Suprapubic skin (tissue), 4 donors: ENCODE results near the gene LYL1. TPM values are rescaled to one million over a fixed set of nuclear protein-coding genes. Genes with fewer than 3 reads are reported as not detected.

Experiments used
- DNase-seq, 2 donors: peaks; one replicate each; pipeline ENCODE4 v3.0.0-alpha.2; 2019; ENCODE audit warnings: low spot score in 2 of 2
- H3K27ac ChIP-seq: fragments of 200-600 bp; sonication (generic); one replicate; pipeline ENCODE4 v1.5.1; 2019
- H3K27me3 ChIP-seq: fragments of 200-600 bp; sonication (generic); one replicate; pipeline ENCODE4 v1.5.1; 2019
- H3K36me3 ChIP-seq: fragments of 200-600 bp; sonication (generic); one replicate; pipeline ENCODE4 v1.5.1; 2019
- H3K4me1 ChIP-seq: fragments of 200-600 bp; sonication (generic); one replicate; pipeline ENCODE4 v1.5.1; 2019
- H3K4me3 ChIP-seq: fragments of 200-600 bp; sonication (generic); one replicate; pipeline ENCODE4 v1.5.1; 2019; ENCODE audit warnings: mild to moderate bottlenecking
- H3K9me3 ChIP-seq: fragments of 200-600 bp; sonication (generic); one replicate; pipeline ENCODE4 v1.5.1; 2019
- EP300 ChIP-seq: sonication (generic); formaldehyde crosslinking; IDR thresholded peaks from one replicate; pipeline ENCODE4 v1.6.1; 2017; ENCODE audit warnings: antibody characterized with exemption
- POLR2A ChIP-seq, 2 donors: fragments of 450-650 bp; IDR thresholded peaks; one replicate each; pipeline ENCODE4 v1.6.1; 2017; ENCODE audit warnings: antibody characterized with exemption in 2 of 2, mild to moderate bottlenecking in 2 of 2, moderate library complexity in 2 of 2
- POLR2AphosphoS5 ChIP-seq, 3 donors: sonication (generic); formaldehyde crosslinking; IDR thresholded peaks; one replicate each; pipeline ENCODE4 v1.6.1; 2017; ENCODE audit warnings: antibody characterized with exemption in 3 of 3
- WGBS: methylation state at CpG from one replicate; pipeline ENCODE4 v1.1.5; 2018; 5-methylcytosine and 5-hydroxymethylcytosine counted together
- total RNA-seq, 4 donors: library from RNA; depleted of rRNA; stranded (reverse); fragments of >200 nt; gene quantifications; one replicate each; pipeline ENCODE4 v1.1.0, GENCODE V29; 2016
- TF ChIP-seq, protein P1 (sequence below), 2 donors: fragments of 200-600 bp in 1 of 2; fragments of 450-650 bp in 1 of 2; sonication (generic) in 1 of 2; IDR thresholded peaks; one replicate each; pipeline ENCODE4 v1.5.1; 2016 to 2019; ENCODE audit warnings: antibody characterized with exemption in 2 of 2, mild to moderate bottlenecking in 1 of 2, moderate library complexity in 1 of 2

LYL1 gene
- total RNA-seq, 4 donors from 2014 or later = 1.5 to 2.7 (median 2.2) TPM

DNA sequence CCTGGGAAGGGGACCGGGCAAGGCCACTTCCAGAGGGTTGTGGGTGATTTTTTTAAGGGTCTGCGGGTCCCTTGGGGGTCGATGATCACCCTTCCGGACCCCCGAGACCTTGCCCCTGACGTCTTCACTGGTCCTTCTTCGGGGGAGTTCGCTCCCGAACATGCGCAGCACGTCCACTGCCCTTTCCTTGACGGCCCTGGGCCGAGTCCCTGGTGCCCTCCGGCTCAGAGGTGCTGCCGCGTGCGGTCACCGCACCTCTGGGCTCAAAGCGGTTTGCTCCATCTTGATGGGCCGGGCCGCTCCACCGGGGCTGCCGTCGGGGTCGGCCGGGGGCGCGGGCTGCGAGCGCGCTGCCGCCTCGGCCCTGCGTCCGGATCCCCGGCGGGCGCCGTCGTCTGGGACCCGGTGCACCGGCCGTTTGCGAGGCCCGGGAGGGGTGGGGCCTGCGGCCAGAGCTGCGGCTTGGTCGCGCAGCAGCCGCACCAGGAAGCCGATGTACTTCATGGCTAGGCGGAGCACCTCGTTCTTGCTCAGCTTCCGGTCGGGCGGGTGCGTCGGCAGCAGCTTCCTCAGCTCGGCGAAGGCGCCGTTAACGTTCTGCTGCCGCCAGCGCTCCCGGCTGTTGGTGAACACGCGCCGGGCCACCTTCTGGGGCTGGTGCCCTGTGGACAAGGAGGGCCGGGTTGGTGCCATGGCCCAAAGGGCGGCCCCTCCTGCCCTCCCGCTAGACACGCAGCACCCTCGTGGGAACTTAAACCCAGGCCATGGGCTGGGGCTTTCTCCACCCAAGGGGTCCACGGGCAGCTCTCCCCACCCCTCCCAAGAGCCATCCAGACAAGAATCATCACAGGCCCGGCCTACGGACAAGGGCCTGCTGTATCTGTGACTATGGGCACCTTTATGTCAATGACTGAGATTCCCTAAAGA lies 3.3 kb downstream of the LYL1 start:
- peak overlapping the region; percentile 89 for H3K27ac ChIP-seq
- TF ChIP-seq EP300 (no peak), POLR2A (IDR thresholded peaks at IDR 0.05) (peak in 1 of 2 donors; percentile 19), POLR2AphosphoS5 (IDR thresholded peaks at IDR 0.05) (peak in 1 of 3 donors; percentile 35)
- TF ChIP-seq, protein P1, sequence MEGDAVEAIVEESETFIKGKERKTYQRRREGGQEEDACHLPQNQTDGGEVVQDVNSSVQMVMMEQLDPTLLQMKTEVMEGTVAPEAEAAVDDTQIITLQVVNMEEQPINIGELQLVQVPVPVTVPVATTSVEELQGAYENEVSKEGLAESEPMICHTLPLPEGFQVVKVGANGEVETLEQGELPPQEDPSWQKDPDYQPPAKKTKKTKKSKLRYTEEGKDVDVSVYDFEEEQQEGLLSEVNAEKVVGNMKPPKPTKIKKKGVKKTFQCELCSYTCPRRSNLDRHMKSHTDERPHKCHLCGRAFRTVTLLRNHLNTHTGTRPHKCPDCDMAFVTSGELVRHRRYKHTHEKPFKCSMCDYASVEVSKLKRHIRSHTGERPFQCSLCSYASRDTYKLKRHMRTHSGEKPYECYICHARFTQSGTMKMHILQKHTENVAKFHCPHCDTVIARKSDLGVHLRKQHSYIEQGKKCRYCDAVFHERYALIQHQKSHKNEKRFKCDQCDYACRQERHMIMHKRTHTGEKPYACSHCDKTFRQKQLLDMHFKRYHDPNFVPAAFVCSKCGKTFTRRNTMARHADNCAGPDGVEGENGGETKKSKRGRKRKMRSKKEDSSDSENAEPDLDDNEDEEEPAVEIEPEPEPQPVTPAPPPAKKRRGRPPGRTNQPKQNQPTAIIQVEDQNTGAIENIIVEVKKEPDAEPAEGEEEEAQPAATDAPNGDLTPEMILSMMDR (IDR thresholded peaks at IDR 0.05) = no peak
- no peaks in the 10 kb centered on the region for H3K9me3 ChIP-seq
- WGBS = 29% methylated on average over 16 of the region's 77 CpGs
- peak overlapping the region; percentile 53 for H3K4me3 ChIP-seq
- peaks cover 82% of the 10 kb centered on the region for H3K4me1 ChIP-seq
- no peaks in the 10 kb centered on the region for H3K27me3 ChIP-seq
- peaks cover 6% of the 10 kb centered on the region for H3K36me3 ChIP-seq
- peak in 1 of 2 donors; percentile 92 for DNase-seq

DNA sequence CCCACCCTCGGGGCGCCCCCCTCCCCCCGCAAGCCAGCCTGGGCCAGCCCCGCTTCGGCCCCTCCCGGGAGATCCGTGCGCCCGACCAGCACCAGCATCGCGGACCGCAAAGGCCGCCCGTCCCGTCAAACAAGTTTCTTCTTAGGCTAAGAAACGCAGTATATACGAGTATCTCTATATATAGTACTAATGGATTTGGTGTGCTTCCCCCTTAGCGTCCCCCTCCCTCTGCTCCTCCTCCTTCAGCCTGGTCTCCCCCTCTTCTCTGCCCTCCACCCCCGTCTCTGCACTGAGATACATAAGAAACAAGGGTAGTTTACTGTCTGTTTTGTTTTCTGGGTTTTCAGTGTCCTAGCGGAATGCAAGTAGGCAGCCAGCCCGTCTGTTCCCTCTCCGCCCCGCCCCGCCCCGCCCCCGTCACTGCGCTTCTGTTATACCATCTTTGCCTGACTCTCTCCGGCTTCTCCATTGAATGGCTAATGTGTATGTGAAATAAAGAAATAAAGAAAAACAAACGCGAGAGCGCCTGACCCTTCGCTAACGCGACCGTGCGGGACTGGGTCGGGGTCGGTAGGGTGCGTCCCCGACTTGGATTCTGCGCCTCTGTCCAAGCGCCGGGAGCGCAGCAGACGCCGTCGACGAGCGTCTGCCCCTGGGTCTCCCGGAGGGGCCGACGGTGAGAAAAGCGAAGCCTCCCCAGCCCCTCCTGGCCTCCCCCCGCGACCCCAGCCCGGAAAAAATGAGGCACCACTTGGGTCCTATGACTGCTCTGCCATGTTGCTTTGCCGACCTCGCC lies 4.2 kb downstream of the LYL1 start:
- Histone ChIP-seq H3K36me3 (peaks cover 7% of the 10 kb centered on the region), H3K27ac (peak overlapping the region; percentile 89), H3K9me3 (no peaks in the 10 kb centered on the region), H3K4me1 (peaks cover 90% of the 10 kb centered on the region), H3K4me3 (peak overlapping the region; percentile 53), H3K27me3 (no peaks in the 10 kb centered on the region)
- DNase-seq = no peak
- 9% methylated on average over 35 of the region's 58 CpGs for WGBS
- TF ChIP-seq, protein P1 (IDR thresholded peaks at IDR 0.05) = no peak
- TF ChIP-seq EP300 (no peak), POLR2AphosphoS5 (IDR thresholded peaks at IDR 0.05) (no peak), POLR2A (IDR thresholded peaks at IDR 0.05) (no peak)

DNA sequence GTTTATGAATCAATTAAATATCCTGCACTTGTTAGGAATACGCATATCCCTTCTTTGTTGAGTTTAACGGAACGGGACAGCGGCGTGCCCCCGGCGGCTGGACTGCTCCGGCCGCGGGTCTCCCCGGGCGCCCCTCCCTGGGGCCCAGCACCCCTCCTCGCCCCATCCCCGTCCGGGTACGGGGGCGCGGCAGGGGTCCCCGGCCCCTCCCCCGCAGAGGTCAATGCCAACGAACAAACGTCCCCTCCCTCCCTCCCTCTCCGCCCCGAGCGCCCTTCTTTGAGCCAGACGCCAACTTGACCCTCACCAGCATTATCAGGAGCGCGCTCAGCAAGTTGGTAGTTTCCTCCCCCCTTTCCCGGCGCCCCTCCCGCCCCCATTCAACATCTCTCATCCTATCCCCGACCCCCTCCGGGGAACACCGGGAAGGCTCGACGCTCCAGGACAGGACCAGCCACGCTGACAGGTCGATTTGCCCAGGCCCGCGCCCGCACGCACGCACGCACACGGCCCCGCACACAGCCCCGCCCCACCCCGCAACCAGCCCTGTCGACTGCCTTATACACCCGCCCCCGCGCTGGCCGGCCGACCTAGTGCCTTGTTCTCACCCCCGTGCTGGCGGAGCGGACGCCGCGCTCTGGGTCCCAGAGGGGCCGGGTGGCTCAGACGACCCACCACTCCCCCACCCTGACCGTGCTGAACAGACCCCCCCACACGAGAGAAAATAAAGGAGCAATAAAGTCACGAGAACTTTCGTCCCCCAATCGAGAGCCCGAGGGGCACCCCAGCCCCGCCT lies 5.0 kb downstream of the LYL1 start:
- H3K27ac ChIP-seq = peak overlapping the region; percentile 89
- no peak for DNase-seq
- H3K27me3 ChIP-seq = no peaks in the 10 kb centered on the region
- TF ChIP-seq POLR2AphosphoS5 (IDR thresholded peaks at IDR 0.05) (no peak), POLR2A (IDR thresholded peaks at IDR 0.05) (no peak), EP300 (no peak)
- TF ChIP-seq, protein P1 (IDR thresholded peaks at IDR 0.05) = no peak
- peaks cover 90% of the 10 kb centered on the region for H3K4me1 ChIP-seq
- H3K9me3 ChIP-seq = no peaks in the 10 kb centered on the region
- WGBS = 13% methylated on average over 42 of the region's 69 CpGs
- peak overlapping the region; percentile 53 for H3K4me3 ChIP-seq
- H3K36me3 ChIP-seq = peaks cover 7% of the 10 kb centered on the region

DNA sequence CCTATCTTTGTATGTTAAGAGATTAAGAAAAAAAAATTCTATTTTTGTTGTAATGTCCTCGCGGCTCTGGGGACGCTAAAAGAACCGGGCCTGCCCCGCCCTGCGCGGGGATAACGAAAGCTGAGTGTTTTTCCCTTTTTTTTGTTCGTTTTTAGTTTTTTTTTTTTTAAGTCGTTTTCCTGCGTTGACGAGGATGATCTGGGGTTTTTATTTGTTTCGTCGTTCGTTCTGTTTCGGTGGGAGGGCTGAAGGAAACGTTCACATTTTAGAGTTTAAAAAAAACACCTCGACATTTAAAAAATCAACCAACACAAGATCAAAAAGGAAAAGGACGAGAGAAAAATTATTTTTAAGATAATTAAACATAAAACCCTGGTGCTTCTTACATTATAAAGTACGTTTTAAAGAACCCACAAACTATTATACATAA lies 5.6 kb downstream of the LYL1 start:
- peaks cover 90% of the 10 kb centered on the region for H3K4me1 ChIP-seq
- WGBS = 45% methylated on average over 20 of the region's 20 CpGs

More for the DNA sequence above, 5.6 kb downstream of the LYL1 start:
- Histone ChIP-seq H3K27me3 (no peaks in the 10 kb centered on the region), H3K9me3 (no peaks in the 10 kb centered on the region), H3K36me3 (peaks cover 7% of the 10 kb centered on the region), H3K27ac (peak overlapping the region; percentile 89), H3K4me3 (peak overlapping the region; percentile 53)
- DNase-seq = no peak
- TF ChIP-seq, protein P1 (IDR thresholded peaks at IDR 0.05) = no peak
- no peak for TF ChIP-seq EP300
- no peak for TF ChIP-seq POLR2AphosphoS5 (IDR thresholded peaks at IDR 0.05)
- TF ChIP-seq POLR2A (IDR thresholded peaks at IDR 0.05) = no peak
